Upper lobe of right lung (tissue), 1 donor: ENCODE measurements around the gene SPATS2. TPM values are rescaled to one million over a fixed set of nuclear protein-coding genes. Genes with fewer than 3 reads are reported as not detected.
"Not testable (repeated sequence)": the region's sequence is repeated elsewhere in the genome, so short reads cannot be mapped to it uniquely, and the experiment has no call there.

Source experiments
- ATAC-seq: fragments of 200-7000 bp; cut with Tn5 transposase; one replicate; pipeline ENCODE4 v1.9.1; 2020; ENCODE audit warnings: mild to moderate bottlenecking, moderate library complexity
- DNase-seq: peaks from one replicate; pipeline ENCODE4 v3.0.0-alpha.2; 2020
- H3K27ac ChIP-seq: fragments of 200-600 bp; one replicate; pipeline ENCODE4 v1.8.0; 2022
- H3K27me3 ChIP-seq: fragments of 200-600 bp; one replicate; pipeline ENCODE4 v1.8.0; 2022; ENCODE audit warnings: mild to moderate bottlenecking
- H3K36me3 ChIP-seq: fragments of 200-600 bp; one replicate; pipeline ENCODE4 v1.8.0; 2022
- H3K4me1 ChIP-seq: fragments of 200-600 bp; one replicate; pipeline ENCODE4 v1.8.0; 2022
- H3K4me3 ChIP-seq: fragments of 200-600 bp; one replicate; pipeline ENCODE4 v1.8.0; 2022; ENCODE audit warnings: mild to moderate bottlenecking
- H3K9me3 ChIP-seq: fragments of 200-600 bp; one replicate; pipeline ENCODE4 v1.8.0; 2022
- intact Hi-C: fragments of 100-400 bp; cut with DNase I; formaldehyde crosslinking; loops from one replicate; pipeline ENCODE4 v1.11.0; 2022
- total RNA-seq: library from RNA; stranded (reverse); fragmentation: NEBNext Ultra II Directional; extraction: Animal tissue kit (Norgen Biotek cat#: 25700); gene quantifications from one replicate; pipeline ENCODE4 v1.2.1, GENCODE V29; 2021
- TF ChIP-seq, protein P1 (sequence below): fragments of 200-600 bp; IDR thresholded peaks from one replicate; pipeline ENCODE4 v1.8.0; 2022; ENCODE audit warnings: antibody characterized with exemption
- donor health status: DM: no; HTN: yes; CAD: no; lungs with severe emphysema.

SPATS2 gene
- total RNA-seq, 1 donor from 2014 or later = 12.6 TPM

DNA sequence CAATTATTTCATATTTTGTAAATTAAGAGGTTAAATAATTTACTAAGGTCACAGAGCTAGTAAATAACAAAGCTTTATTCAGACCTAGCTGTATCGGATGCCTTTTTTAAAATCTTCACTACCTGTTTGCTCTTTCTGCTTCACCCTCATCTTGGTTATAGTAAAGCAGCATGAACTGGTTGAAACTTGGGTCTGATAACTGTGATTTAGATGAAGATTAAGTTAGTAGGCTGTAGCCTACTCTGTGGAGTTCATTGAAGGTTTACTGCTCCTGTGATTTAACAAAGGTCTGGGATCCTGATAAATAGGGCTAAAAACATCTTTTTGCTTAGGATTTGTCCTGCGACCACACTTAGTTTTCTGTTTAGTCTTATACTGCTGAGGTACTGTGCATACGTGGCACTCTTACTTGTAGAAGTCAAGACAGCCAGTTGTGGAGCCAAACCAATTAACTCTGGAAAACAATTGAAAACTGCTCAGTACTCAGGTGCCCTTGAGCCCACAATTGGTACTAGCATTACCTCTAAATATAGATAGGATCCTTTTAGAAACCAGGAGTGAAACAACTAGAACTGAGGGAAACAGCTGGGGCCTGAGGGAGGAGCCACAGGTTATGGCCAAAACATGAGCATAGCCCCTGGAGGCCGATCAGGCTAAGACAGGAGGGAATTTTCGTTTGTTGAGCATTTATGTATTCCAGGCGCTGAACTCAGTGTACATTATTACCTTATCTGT, 2.3 kb downstream of the SPATS2 start:
- Histone ChIP-seq H3K27ac (no peak overlapping the region), H3K4me3 (no peak overlapping the region), H3K4me1 (peaks cover 24% of the 10 kb centered on the region), H3K9me3 (no peaks in the 10 kb centered on the region), H3K36me3 (no peaks in the 10 kb centered on the region), H3K27me3 (no peaks in the 10 kb centered on the region)
- intact Hi-C loops = no loop called here
- TF ChIP-seq, protein P1, sequence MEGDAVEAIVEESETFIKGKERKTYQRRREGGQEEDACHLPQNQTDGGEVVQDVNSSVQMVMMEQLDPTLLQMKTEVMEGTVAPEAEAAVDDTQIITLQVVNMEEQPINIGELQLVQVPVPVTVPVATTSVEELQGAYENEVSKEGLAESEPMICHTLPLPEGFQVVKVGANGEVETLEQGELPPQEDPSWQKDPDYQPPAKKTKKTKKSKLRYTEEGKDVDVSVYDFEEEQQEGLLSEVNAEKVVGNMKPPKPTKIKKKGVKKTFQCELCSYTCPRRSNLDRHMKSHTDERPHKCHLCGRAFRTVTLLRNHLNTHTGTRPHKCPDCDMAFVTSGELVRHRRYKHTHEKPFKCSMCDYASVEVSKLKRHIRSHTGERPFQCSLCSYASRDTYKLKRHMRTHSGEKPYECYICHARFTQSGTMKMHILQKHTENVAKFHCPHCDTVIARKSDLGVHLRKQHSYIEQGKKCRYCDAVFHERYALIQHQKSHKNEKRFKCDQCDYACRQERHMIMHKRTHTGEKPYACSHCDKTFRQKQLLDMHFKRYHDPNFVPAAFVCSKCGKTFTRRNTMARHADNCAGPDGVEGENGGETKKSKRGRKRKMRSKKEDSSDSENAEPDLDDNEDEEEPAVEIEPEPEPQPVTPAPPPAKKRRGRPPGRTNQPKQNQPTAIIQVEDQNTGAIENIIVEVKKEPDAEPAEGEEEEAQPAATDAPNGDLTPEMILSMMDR = peak; percentile 43
- ATAC-seq (no peak), DNase-seq (no peak)

DNA sequence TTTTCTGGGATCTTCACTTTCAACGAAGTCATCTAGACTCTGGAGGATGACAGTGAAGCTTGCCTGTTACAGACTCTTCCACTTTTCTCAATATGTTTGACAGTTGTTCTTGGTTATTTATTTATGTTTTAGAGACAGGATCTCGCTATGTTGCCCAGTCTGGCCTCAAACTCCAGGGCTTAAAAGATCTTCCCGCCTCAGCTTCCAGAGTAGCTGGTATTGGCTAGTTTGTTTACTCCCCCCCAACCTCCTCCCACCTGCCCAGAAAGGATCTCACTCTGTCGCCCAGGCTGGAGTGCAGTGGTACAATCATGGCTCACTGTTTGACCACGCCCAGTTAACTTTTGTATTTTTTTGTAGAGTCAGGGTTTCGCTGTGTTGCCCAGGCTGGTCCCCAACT, 3.3 kb downstream of the SPATS2 start:
- DNase-seq (no peak), ATAC-seq (no peak)
- H3K9me3 ChIP-seq = no peaks in the 10 kb centered on the region
- no peak overlapping the region for H3K4me3 ChIP-seq
- no peaks in the 10 kb centered on the region for H3K27me3 ChIP-seq
- intact Hi-C loops = no loop called here
- H3K27ac ChIP-seq = no peak overlapping the region
- H3K4me1 ChIP-seq = peaks cover 24% of the 10 kb centered on the region
- H3K36me3 ChIP-seq = no peaks in the 10 kb centered on the region
- TF ChIP-seq, protein P1 = no peak

DNA sequence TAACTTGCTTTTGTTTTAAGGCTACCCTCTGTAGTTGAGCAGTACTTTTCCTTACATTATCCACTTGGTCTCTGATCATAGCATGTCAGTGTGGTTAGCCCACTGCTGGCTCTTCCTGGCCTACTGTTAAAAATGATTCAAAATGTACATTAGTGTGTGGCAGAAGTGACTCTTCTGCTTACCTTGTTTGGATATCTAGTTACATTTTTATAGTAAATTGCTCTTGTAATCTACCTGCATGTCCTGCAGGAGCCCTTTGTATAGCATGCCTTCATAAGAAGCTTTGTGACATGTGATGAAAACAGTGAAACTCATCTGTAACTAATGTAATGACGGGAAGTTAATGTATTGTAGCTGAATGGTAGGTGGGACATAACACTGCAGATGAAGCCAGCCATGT, 8.1 kb downstream of the SPATS2 start:
- intact Hi-C loops = no loop called here
- ATAC-seq (no peak), DNase-seq (no peak)
- no peaks in the 10 kb centered on the region for H3K9me3 ChIP-seq
- no peaks in the 10 kb centered on the region for H3K27me3 ChIP-seq
- no peak overlapping the region for H3K4me3 ChIP-seq
- TF ChIP-seq, protein P1 = no peak
- no peaks in the 10 kb centered on the region for H3K36me3 ChIP-seq
- no peaks in the 10 kb centered on the region for H3K4me1 ChIP-seq
- no peak overlapping the region for H3K27ac ChIP-seq

DNA sequence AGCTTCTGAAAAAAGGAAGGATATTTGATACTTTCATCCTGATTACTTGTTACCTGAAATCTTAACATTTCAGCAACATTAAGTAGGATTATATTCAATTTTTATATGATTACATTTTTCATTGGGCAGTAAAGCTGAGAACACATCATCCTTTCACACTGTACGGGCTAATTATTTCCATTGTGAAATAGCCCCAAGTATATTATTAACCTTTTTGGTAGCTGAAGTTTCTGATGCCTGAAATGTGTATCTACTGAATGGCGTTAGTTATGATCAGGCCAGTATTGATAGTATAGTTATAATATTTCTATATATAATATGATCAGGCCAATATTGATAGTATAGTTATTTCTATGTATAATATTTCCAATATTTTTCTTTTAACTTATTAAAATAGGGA, 10.1 kb downstream of the SPATS2 start:
- Histone ChIP-seq H3K27me3 (no peaks in the 10 kb centered on the region), H3K36me3 (no peaks in the 10 kb centered on the region), H3K4me1 (no peaks in the 10 kb centered on the region), H3K27ac (no peak overlapping the region), H3K9me3 (no peaks in the 10 kb centered on the region), H3K4me3 (no peak overlapping the region)
- TF ChIP-seq, protein P1 = no peak
- ATAC-seq = no peak
- intact Hi-C loops = no loop called here
- DNase-seq = no peak

DNA sequence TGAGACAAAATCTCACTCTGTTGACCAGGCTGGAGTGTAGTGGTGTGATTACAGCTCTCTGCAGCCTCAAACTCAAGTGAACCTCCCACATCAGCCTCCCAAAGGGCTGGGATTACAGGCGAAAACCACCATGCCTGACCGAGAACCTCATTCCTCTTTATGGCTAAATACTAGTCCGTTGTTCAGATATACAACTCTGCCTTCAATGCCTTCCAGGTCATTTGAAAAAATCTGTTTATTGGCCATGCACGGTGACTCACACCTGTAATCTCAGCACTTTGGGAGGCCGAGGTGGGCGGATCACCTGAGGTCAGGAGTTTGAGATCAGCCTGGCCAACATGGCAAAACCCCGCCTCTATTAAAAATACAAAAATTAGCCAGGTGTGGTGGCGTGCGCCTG, 12.9 kb downstream of the SPATS2 start:
- ATAC-seq, H3K36me3 ChIP-seq, H3K4me1 ChIP-seq, DNase-seq, H3K9me3 ChIP-seq, H3K4me3 ChIP-seq, intact Hi-C loops, H3K27ac ChIP-seq, H3K27me3 ChIP-seq: not testable (repeated sequence)

DNA sequence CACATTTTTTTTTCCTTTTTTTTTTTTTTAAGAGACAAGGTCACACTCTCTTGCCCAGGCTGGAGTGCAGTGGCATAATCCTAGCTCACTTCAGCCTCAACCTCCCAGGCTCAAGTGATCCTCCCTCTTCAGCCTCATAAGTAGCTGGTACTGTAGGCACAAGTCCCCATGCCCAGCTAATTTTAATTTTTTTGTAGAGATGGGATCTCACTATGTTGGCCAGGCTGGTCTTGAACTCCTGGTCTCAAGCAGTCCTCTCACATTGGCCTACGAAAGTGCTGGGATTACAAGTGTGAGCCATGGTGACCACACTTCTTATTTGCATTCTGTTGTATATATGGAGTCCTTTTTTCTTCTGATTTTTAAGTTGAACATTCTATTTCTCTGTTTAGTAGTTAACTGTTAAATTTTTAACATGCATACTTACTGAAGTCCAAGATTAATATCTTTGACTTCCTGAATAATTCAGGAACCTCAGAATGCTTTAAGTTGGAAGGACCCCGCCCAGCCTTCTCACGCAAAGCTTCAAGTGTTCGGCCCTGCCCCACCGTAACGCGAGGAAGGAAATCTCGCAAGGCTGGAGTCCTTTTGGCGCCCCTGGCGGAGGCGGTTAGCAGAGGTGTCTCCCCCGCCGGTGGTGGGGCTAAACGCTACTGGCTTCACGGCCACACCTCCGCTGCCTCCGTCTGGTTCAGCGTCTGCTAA, 21.6 kb downstream of the SPATS2 start:
- H3K27me3 ChIP-seq = no peaks in the 10 kb centered on the region
- TF ChIP-seq, protein P1 = peak; percentile 26
- no peaks in the 10 kb centered on the region for H3K36me3 ChIP-seq
- DNase-seq (peak; percentile 78), ATAC-seq (peak; percentile 91)
- no peaks in the 10 kb centered on the region for H3K4me1 ChIP-seq
- no peak overlapping the region for H3K27ac ChIP-seq
- H3K9me3 ChIP-seq = no peaks in the 10 kb centered on the region
- intact Hi-C loops = no loop called here
- no peak overlapping the region for H3K4me3 ChIP-seq
